HEK293 (cell line): ENCODE data around the gene FLRT2.

Source experiments
- CTCF ChIA-PET: fragments of 350-600 bp; formaldehyde crosslinking; extraction: SDS; loops from one replicate; lab custom pipeline; 2021; ENCODE audit warnings: antibody characterized with exemption; lab: Yijun Ruan, JAX
- POLR2A ChIA-PET: fragments of 300-600 bp; formaldehyde crosslinking; extraction: SDS; loops from one replicate; lab custom pipeline; 2020; ENCODE audit warnings: antibody characterized with exemption, inconsistent platforms; lab: Yijun Ruan, JAX
- H3K27ac ChIP-seq: fragments of 200-500 bp; sonication (Bioruptor generic); 2 replicates; pipeline ENCODE4 v1.5.1; 2014; ENCODE audit warnings: low read depth, low read length, control low read depth, inconsistent platforms; ENCODE audit errors: extremely low read depth
- H3K36me3 ChIP-seq, 2 experiments: fragments of 200-500 bp in 1 of 2; sonication (Bioruptor generic) in 1 of 2; 1 replicate in 1 of 2; 2 replicates in 1 of 2; pipeline ENCODE4 v1.5.1; 2014 to 2017; ENCODE audit warnings: inconsistent platforms in 2 of 2, low read length in 2 of 2; ENCODE audit not compliant: control insufficient read depth in 2 of 2, insufficient read depth in 1 of 2
- H3K4me1 ChIP-seq: fragments of 200-500 bp; sonication (Bioruptor generic); 2 replicates; pipeline ENCODE4 v1.5.1; 2014; ENCODE audit warnings: mild to moderate bottlenecking, low read length, inconsistent platforms; ENCODE audit not compliant: control insufficient read depth, insufficient read depth
- H3K4me3 ChIP-seq: 2 replicates; pipeline ENCODE4 v1.5.1; 2011; ENCODE audit warnings: low read depth, mild to moderate bottlenecking, control low read depth, low read length, moderate library complexity
- H3K9me3 ChIP-seq: fragments of 200-500 bp; sonication (Bioruptor generic); 2 replicates; pipeline ENCODE4 v1.5.1; 2014; ENCODE audit warnings: low read depth, low read length, inconsistent platforms; ENCODE audit not compliant: control insufficient read depth, insufficient read depth
- EGR2 ChIP-seq: fragments of 450-650 bp; formaldehyde crosslinking; IDR thresholded peaks from 2 replicates; pipeline ENCODE4 v1.5.1; 2016; ENCODE audit warnings: low read depth, missing biosample characterization, missing genetic modification characterization
- PRDM6 ChIP-seq: fragments of 450-650 bp; formaldehyde crosslinking; IDR thresholded peaks from 2 replicates; pipeline ENCODE4 v1.5.1; 2017; ENCODE audit warnings: missing biosample characterization, missing genetic modification characterization
- SP2 ChIP-seq: fragments of 450-650 bp; formaldehyde crosslinking; IDR thresholded peaks from 2 replicates; pipeline ENCODE4 v1.5.1; 2016; ENCODE audit warnings: missing biosample characterization, missing genetic modification characterization
- TCF7L2 ChIP-seq: IDR thresholded peaks from 2 replicates; pipeline ENCODE4 v1.6.1; 2011; ENCODE audit warnings: low read depth, mild to moderate bottlenecking, inconsistent platforms, low read length, moderate library complexity, borderline replicate concordance
- TRIM28 ChIP-seq: IDR thresholded peaks from 2 replicates; pipeline ENCODE4 v1.6.1; 2011; ENCODE audit warnings: low read length, control low read depth, borderline replicate concordance
- ZBTB6 ChIP-seq: fragments of 450-650 bp; formaldehyde crosslinking; IDR thresholded peaks from 2 replicates; pipeline ENCODE4 v1.5.1; 2017; ENCODE audit warnings: missing biosample characterization, missing genetic modification characterization
- ZBTB8A ChIP-seq: fragments of 450-650 bp; formaldehyde crosslinking; IDR thresholded peaks from 2 replicates; pipeline ENCODE4 v1.5.1; 2016; ENCODE audit warnings: missing biosample characterization, missing genetic modification characterization
- ZNF157 ChIP-seq: fragments of 450-650 bp; formaldehyde crosslinking; IDR thresholded peaks from 2 replicates; pipeline ENCODE4 v1.5.1; 2016; ENCODE audit warnings: missing biosample characterization, missing genetic modification characterization
- ZNF311 ChIP-seq: fragments of 450-650 bp; formaldehyde crosslinking; IDR thresholded peaks from 2 replicates; pipeline ENCODE4 v1.5.1; 2017; ENCODE audit warnings: missing biosample characterization, missing genetic modification characterization, borderline replicate concordance
- ZNF391 ChIP-seq: fragments of 450-650 bp; formaldehyde crosslinking; IDR thresholded peaks from 2 replicates; pipeline ENCODE4 v1.5.1; 2016; ENCODE audit warnings: low read depth, missing biosample characterization, missing genetic modification characterization, borderline replicate concordance
- ZNF518A ChIP-seq: fragments of 450-650 bp; formaldehyde crosslinking; conservative IDR thresholded peaks from 2 replicates; pipeline ENCODE4 v1.5.1; 2016; ENCODE audit warnings: low read depth, missing biosample characterization, missing genetic modification characterization
- ZNF521 ChIP-seq: fragments of 450-650 bp; formaldehyde crosslinking; IDR thresholded peaks from 2 replicates; pipeline ENCODE4 v1.5.1; 2017; ENCODE audit warnings: missing biosample characterization, mild to moderate bottlenecking, missing genetic modification characterization
- ZNF530 ChIP-seq: fragments of 450-650 bp; formaldehyde crosslinking; IDR thresholded peaks from 2 replicates; pipeline ENCODE4 v1.5.1; 2016; ENCODE audit warnings: low read depth, missing biosample characterization, missing genetic modification characterization
- ZNF639 ChIP-seq: fragments of 450-650 bp; formaldehyde crosslinking; IDR thresholded peaks from 2 replicates; pipeline ENCODE4 v1.5.1; 2016; ENCODE audit warnings: missing biosample characterization, missing genetic modification characterization
- ZSCAN18 ChIP-seq: fragments of 450-650 bp; formaldehyde crosslinking; IDR thresholded peaks from 2 replicates; pipeline ENCODE4 v1.5.1; 2016; ENCODE audit warnings: missing biosample characterization, missing genetic modification characterization
- TF ChIP-seq, protein P1 (sequence below): fragments of 450-650 bp; formaldehyde crosslinking; IDR thresholded peaks from 2 replicates; pipeline ENCODE4 v1.5.1; 2016; ENCODE audit warnings: missing biosample characterization, missing genetic modification characterization, borderline replicate concordance
- TF ChIP-seq, protein P2 (sequence below): fragments of 450-650 bp; IDR thresholded peaks from 2 replicates; pipeline ENCODE4 v1.5.1; 2018; ENCODE audit warnings: missing biosample characterization, missing genetic modification characterization

Gene FLRT2

DNA sequence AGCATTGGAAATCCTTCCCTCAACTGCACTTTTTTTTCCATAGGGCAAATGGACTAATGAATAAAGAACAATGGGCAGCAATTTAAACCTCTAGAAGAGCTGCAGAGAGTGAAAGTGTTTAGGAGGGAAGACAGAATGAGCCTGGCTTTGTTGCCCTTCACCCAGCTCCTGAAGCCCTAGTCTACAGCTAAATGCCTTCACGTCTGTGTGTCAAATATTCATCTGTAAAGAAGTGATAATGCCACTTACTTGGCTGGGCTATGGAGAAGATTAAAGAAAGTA is 45.6 kb downstream of the FLRT2 start (continued):
- TF ChIP-seq ZNF518A (tag by site-specific recombination), result no peak
- TF ChIP-seq TCF7L2, result no peak
- no peak for TF ChIP-seq SP2

GRCh38 chr14:85576218-85576617 is 46.3 kb downstream of the FLRT2 start:
- Histone ChIP-seq H3K9me3 (no peaks in the 10 kb centered on the region), H3K4me3 (no peak overlapping the region), H3K27ac (no peak overlapping the region), H3K4me1 (peaks cover 24% of the 10 kb centered on the region), H3K36me3 (no peaks in the 10 kb centered on the region)
- ChIA-PET CTCF (interaction anchor here (0.8 kb wide), 1 partner anchor 12 kb away, joined by 3 read pairs; no protein-coding TSS in a partner anchor), POLR2A (interaction anchor here (0.6 kb wide), 1 partner anchor 251 kb away, joined by 4 read pairs; no protein-coding TSS in a partner anchor)
- no peak for TF ChIP-seq ZNF639 (tag by site-specific recombination)
- no peak for TF ChIP-seq ZBTB6
- no peak for TF ChIP-seq ZNF521
- TF ChIP-seq ZNF157 (tag by site-specific recombination), result no peak
- TF ChIP-seq PRDM6 (tag by site-specific recombination), result no peak
- TF ChIP-seq EGR2 (tag by site-specific recombination), result no peak
- no peak for TF ChIP-seq ZSCAN18 (tag by site-specific recombination)
- no peak for TF ChIP-seq ZBTB8A (tag by site-specific recombination)
- no peak for TF ChIP-seq TRIM28
- TF ChIP-seq ZNF391 (tag by site-specific recombination), result no peak
- TF ChIP-seq, protein P1, sequence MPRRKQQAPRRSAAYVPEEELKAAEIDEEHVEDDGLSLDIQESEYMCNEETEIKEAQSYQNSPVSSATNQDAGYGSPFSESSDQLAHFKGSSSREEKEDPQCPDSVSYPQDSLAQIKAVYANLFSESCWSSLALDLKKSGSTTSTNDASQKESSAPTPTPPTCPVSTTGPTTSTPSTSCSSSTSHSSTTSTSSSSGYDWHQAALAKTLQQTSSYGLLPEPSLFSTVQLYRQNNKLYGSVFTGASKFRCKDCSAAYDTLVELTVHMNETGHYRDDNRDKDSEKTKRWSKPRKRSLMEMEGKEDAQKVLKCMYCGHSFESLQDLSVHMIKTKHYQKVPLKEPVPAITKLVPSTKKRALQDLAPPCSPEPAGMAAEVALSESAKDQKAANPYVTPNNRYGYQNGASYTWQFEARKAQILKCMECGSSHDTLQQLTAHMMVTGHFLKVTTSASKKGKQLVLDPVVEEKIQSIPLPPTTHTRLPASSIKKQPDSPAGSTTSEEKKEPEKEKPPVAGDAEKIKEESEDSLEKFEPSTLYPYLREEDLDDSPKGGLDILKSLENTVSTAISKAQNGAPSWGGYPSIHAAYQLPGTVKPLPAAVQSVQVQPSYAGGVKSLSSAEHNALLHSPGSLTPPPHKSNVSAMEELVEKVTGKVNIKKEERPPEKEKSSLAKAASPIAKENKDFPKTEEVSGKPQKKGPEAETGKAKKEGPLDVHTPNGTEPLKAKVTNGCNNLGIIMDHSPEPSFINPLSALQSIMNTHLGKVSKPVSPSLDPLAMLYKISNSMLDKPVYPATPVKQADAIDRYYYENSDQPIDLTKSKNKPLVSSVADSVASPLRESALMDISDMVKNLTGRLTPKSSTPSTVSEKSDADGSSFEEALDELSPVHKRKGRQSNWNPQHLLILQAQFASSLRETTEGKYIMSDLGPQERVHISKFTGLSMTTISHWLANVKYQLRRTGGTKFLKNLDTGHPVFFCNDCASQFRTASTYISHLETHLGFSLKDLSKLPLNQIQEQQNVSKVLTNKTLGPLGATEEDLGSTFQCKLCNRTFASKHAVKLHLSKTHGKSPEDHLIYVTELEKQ, result no peak
- TF ChIP-seq ZNF311 (tag by site-specific recombination), result no peak
- no peak for TF ChIP-seq ZNF530 (tag by site-specific recombination)
- TF ChIP-seq, protein P2, sequence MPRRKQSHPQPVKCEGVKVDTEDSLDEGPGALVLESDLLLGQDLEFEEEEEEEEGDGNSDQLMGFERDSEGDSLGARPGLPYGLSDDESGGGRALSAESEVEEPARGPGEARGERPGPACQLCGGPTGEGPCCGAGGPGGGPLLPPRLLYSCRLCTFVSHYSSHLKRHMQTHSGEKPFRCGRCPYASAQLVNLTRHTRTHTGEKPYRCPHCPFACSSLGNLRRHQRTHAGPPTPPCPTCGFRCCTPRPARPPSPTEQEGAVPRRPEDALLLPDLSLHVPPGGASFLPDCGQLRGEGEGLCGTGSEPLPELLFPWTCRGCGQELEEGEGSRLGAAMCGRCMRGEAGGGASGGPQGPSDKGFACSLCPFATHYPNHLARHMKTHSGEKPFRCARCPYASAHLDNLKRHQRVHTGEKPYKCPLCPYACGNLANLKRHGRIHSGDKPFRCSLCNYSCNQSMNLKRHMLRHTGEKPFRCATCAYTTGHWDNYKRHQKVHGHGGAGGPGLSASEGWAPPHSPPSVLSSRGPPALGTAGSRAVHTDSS (tag by site-specific recombination), result no peak
